Activated naive CD4-positive, alpha-beta T cell treated with anti-CD3 and anti-CD28 coated beads, Interleukin-2, amount 10 ng/mL, durations not matched to agents 7 days and 5 days (primary cell): ENCODE results near the gene AURKAIP1.
A peak's percentile ranks its signal among the peaks of the same experiment; 100 is the strongest.

Experiments used
- CTCF ChIA-PET: fragments of 350-600 bp; sonication (Branson Sonifier 250); formaldehyde crosslinking; loops from one replicate; lab custom pipeline; 2021; ENCODE audit warnings: antibody characterized with exemption; lab: Charles Lee
- DNase-seq: peaks from one replicate; pipeline ENCODE4 v3.0.0-alpha.2; 2020
- H3K27ac Mint-ChIP-seq: one replicate; pipeline ENCODE4 v1.8.0; 2021; ENCODE audit warnings: mild to moderate bottlenecking, moderate library complexity, mixed read lengths
- H3K27me3 Mint-ChIP-seq: one replicate; pipeline ENCODE4 v1.8.0; 2021; ENCODE audit warnings: mild to moderate bottlenecking, mixed read lengths
- H3K36me3 Mint-ChIP-seq: one replicate; pipeline ENCODE4 v1.8.0; 2021; ENCODE audit warnings: mixed read lengths
- H3K4me1 Mint-ChIP-seq: one replicate; pipeline ENCODE4 v1.8.0; 2021; ENCODE audit warnings: mixed read lengths
- H3K4me3 Mint-ChIP-seq: one replicate; pipeline ENCODE4 v1.8.0; 2021; ENCODE audit warnings: mild to moderate bottlenecking, moderate library complexity, mixed read lengths
- H3K9me3 Mint-ChIP-seq: one replicate; pipeline ENCODE4 v1.8.0; 2021; ENCODE audit warnings: mixed read lengths

The AURKAIP1 gene

DNA sequence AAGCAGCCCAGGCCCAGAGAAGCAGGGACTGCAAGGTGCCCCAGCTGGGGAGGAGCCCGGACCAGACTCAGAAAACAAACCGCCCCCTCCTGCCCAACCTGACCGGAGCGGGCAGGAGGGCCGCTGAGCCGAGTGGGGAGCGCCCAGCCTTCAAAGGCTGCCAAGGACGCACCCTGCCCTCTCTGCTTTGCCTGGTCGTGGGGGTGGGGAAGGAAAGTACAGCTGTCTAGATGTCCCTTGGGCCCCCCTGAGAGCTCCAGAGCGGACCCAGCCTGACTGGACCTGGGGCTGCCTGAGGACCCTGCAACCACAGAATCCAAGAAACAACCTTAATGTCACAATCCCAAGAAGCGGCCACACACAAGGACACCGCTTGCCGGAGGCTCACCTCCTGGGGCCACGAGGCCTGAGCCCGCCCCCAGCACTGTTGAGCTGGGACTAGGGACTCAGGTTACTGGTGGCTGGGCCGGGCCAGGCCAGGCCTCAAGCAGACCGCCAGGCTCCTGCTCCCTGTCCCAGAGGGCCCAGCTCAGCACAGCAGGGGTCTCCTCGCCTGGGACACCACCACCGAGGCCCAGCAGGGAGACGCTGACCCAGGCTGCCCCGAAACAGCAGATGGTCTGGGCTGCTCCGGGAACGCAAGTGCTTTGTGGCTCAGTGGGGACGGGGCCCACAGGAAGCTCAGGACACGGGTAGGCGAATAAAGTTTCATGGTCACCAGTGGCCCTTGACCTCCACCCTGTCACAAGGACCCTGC lies 27.2 kb downstream of the AURKAIP1 start:
- peak overlapping the region; percentile 65 for H3K27ac Mint-ChIP-seq
- peaks cover 16% of the 10 kb centered on the region for H3K27me3 Mint-ChIP-seq
- peaks cover 22% of the 10 kb centered on the region for H3K4me1 Mint-ChIP-seq
- H3K36me3 Mint-ChIP-seq, result peaks cover 1% of the 10 kb centered on the region
- CTCF ChIA-PET, result interaction anchor here (0.7 to 1.7 kb wide), 3 partner anchors 20 to 25 kb away, joined by 3 to 5 read pairs (median 5); no protein-coding TSS in a partner anchor
- no peak for DNase-seq
- H3K9me3 Mint-ChIP-seq, result no peaks in the 10 kb centered on the region
- peak overlapping the region; percentile 75 for H3K4me3 Mint-ChIP-seq

DNA sequence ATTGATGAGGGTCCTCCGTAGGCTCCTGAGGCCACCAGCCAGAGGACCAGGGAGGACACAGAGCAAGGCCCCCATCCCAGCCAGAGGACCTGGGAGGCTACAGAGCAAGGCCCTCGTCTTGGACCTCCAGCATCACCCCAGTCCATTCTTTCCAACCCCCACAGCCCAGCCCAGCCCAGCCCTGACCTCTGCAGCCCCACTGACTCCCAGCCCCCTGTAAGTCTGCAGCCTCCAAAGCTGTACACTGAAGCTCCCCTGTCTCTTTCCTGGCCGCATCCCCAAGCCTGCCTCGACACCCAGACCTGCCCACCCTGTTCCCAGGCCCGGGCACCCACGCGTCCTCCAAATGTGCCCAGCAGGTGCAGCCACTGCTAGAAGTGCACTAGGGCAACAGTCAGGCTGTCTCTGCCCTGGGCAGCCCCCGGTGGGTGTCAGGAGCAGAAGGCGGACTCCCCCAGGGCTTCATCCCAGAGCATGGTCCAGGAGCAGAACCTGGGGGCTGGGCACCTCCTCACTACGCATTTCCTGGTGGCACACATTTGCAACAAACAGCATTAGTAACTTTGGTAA lies 27.9 kb downstream of the AURKAIP1 start:
- Mint-ChIP-seq H3K4me3 (peak overlapping the region; percentile 48), H3K9me3 (no peaks in the 10 kb centered on the region), H3K4me1 (peaks cover 15% of the 10 kb centered on the region), H3K36me3 (peaks cover 4% of the 10 kb centered on the region), H3K27ac (peak overlapping the region; percentile 65), H3K27me3 (peaks cover 9% of the 10 kb centered on the region)
- no peak for DNase-seq
- CTCF ChIA-PET, result interaction anchor here (1.0 to 1.5 kb wide), 2 partner anchors 25 to 225 kb away, joined by 3 to 5 read pairs; no protein-coding TSS in a partner anchor

GRCh38 chr1:1346501-1346890 lies 28.5 kb downstream of the AURKAIP1 start:
- H3K4me1 Mint-ChIP-seq, result peaks cover 15% of the 10 kb centered on the region
- peaks cover 5% of the 10 kb centered on the region for H3K36me3 Mint-ChIP-seq
- H3K27ac Mint-ChIP-seq, result no peak overlapping the region
- H3K4me3 Mint-ChIP-seq, result peak overlapping the region; percentile 48
- no peaks in the 10 kb centered on the region for H3K9me3 Mint-ChIP-seq
- peaks cover 2% of the 10 kb centered on the region for H3K27me3 Mint-ChIP-seq
- DNase-seq, result no peak
- CTCF ChIA-PET, result interaction anchor here (1.0 to 1.5 kb wide), 4 partner anchors 26 to 224 kb away, joined by 3 to 5 read pairs (median 4); no protein-coding TSS in a partner anchor

DNA sequence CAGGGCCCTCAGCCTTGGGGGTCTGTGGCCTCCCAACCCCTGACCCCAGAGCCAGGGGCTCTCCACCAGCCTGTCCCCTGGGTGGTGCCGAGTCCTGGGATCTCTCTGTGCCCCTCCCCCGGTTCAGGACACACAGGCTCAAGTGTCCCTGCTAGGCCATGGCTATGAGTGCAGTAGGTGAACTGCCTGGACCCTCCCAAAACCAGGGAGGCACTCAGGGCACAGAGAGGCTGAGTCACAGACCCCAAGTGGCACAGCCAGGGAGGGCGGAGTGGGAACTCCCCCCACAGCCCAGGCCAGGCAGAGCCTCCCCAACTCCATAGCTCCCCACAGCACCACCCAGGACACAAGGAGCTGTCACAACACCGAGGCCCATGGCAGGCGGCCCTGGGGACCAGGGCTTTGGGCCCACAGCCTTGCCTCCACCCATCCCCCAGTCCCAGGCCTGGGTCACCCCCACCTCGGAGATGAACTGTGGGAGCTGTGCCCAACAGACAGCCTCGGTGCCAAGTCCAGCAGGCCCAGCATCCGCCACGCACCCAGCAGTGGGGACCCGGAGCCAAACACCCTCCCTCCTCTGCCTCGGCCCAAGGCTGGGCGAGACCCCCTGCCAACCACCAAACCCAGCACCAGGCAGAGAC lies 29.0 kb downstream of the AURKAIP1 start:
- no peak overlapping the region for H3K4me3 Mint-ChIP-seq
- H3K27ac Mint-ChIP-seq, result no peak overlapping the region
- H3K9me3 Mint-ChIP-seq, result peaks cover 4% of the 10 kb centered on the region
- H3K4me1 Mint-ChIP-seq, result peaks cover 15% of the 10 kb centered on the region
- H3K27me3 Mint-ChIP-seq, result no peaks in the 10 kb centered on the region
- CTCF ChIA-PET, result interaction anchor here (1.0 kb wide), 3 partner anchors 26 to 223 kb away, joined by 3 to 4 read pairs (median 3); no protein-coding TSS in a partner anchor
- DNase-seq, result no peak
- peaks cover 10% of the 10 kb centered on the region for H3K36me3 Mint-ChIP-seq

- no peak for DNase-seq
- CTCF ChIA-PET, result interaction anchor here (1.0 kb wide), 1 partner anchor 27 kb away, joined by 4 read pairs; no protein-coding TSS in a partner anchor
- peaks cover 15% of the 10 kb centered on the region for H3K36me3 Mint-ChIP-seq
- no peak overlapping the region for H3K27ac Mint-ChIP-seq
- H3K4me1 Mint-ChIP-seq, result peaks cover 15% of the 10 kb centered on the region
- no peak overlapping the region for H3K4me3 Mint-ChIP-seq
- no peaks in the 10 kb centered on the region for H3K27me3 Mint-ChIP-seq
- peaks cover 9% of the 10 kb centered on the region for H3K9me3 Mint-ChIP-seq
Observed at GRCh38 chr1:1345384-1345783, 29.6 kb downstream of the AURKAIP1 start.

GRCh38 chr1:1344655-1345361 lies 30.2 kb downstream of the AURKAIP1 start:
- peaks cover 15% of the 10 kb centered on the region for H3K4me1 Mint-ChIP-seq
- no peak overlapping the region for H3K27ac Mint-ChIP-seq
- H3K36me3 Mint-ChIP-seq, result peaks cover 18% of the 10 kb centered on the region
- H3K4me3 Mint-ChIP-seq, result no peak overlapping the region
- peaks cover 9% of the 10 kb centered on the region for H3K9me3 Mint-ChIP-seq
- DNase-seq, result no peak
- H3K27me3 Mint-ChIP-seq, result no peaks in the 10 kb centered on the region
- CTCF ChIA-PET, result no interaction called here

DNA sequence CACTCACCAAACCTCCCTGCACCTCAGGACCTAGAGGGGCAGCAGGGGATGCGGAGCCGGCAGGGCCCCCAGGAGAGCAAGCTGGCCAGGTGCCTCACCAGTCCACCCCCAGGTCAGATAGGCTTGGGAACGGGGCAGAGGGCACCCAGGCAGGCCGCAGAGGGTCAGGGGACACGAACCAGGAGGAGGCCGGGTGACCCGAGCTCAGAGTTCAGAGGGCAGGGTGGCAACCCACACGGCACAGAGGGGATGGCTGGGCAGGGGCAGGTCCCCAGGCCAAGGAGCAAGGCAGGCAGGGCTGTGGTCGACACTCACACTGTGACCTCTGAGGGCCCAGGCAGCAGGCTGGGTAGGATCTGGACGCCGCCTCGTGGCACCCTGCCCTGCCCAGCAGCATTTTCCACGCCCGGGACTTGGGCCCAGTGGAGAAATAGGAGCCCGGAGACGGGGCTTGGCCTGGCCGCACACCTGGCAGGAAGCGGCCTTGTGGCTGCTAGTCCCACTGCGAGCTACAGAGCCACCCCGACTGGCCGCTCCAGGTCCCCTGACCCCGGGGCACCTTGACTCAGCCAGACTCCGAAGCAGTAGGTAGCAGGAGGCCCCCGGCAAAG lies 31.1 kb downstream of the AURKAIP1 start:
- Mint-ChIP-seq H3K36me3 (peaks cover 21% of the 10 kb centered on the region), H3K27me3 (no peaks in the 10 kb centered on the region), H3K27ac (peak overlapping the region; percentile 37), H3K9me3 (peaks cover 9% of the 10 kb centered on the region), H3K4me1 (peaks cover 15% of the 10 kb centered on the region), H3K4me3 (no peak overlapping the region)
- DNase-seq, result no peak
- CTCF ChIA-PET, result no interaction called here

DNA sequence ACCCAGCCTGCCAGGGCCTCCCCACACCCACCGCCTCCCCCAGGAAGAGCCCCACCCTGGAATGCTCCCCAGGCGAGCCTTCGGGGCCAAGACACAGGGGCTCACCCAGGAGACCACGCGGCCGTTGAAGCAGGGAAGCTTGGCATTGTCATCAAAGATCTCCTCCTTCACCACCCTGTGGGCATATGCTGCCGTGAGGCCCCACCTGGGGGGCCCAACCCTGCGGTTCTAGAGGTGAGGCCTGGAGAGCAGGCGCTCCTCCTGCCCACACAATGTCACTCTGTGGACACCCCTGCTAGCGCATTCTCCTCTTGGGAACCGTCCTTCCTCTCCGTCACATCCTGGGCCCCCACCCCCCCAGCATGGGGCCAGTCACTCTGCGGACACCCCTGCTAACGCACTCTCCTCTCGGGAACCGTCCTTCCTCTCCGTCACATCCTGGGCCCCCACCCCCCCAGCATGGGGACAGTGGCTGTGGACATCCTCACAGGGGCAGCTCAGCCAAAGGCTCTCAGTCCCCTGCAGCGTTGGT lies 32.4 kb downstream of the AURKAIP1 start:
- H3K27ac Mint-ChIP-seq, result no peak overlapping the region
- DNase-seq, result no peak
- H3K4me1 Mint-ChIP-seq, result peaks cover 10% of the 10 kb centered on the region
- no peaks in the 10 kb centered on the region for H3K27me3 Mint-ChIP-seq
- peaks cover 21% of the 10 kb centered on the region for H3K36me3 Mint-ChIP-seq
- CTCF ChIA-PET, result interaction anchor here (1.0 kb wide), 1 partner anchor 29 kb away, joined by 4 read pairs; no protein-coding TSS in a partner anchor
- H3K9me3 Mint-ChIP-seq, result peaks cover 9% of the 10 kb centered on the region
- H3K4me3 Mint-ChIP-seq, result no peak overlapping the region

DNA sequence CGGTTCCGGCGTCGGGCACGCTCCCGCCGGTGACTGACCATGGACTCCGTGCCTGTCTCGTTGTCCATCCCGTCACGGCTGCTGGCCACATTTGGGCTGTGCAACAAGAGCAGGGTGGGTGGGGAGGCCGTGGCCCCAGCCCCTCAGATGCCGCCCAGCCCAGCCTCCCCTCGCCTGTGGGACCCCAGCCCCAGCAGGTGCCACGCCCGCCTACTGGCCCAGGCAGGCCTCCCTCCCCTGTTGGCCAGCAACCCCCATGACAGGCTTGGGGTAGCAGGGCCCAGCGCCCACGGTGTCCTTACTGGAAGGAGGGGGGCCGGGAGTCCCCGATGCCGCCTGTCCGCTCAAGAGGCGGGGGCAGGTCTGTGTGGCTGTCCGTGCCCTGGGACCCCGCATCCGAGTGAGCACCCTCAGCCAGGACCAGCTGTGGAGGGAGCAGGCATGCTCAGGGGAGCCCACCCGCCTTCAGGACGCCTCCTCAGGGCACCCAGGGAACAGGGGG lies 32.9 kb downstream of the AURKAIP1 start:
- CTCF ChIA-PET, result no interaction called here
- Mint-ChIP-seq H3K27ac (no peak overlapping the region), H3K9me3 (peaks cover 9% of the 10 kb centered on the region), H3K4me1 (peaks cover 5% of the 10 kb centered on the region), H3K27me3 (no peaks in the 10 kb centered on the region), H3K4me3 (no peak overlapping the region), H3K36me3 (peaks cover 21% of the 10 kb centered on the region)
- no peak for DNase-seq

GRCh38 chr1:1341549-1342021 lies 33.4 kb downstream of the AURKAIP1 start:
- H3K27ac Mint-ChIP-seq, result no peak overlapping the region
- no peak for DNase-seq
- H3K36me3 Mint-ChIP-seq, result peaks cover 21% of the 10 kb centered on the region
- H3K9me3 Mint-ChIP-seq, result peaks cover 9% of the 10 kb centered on the region
- H3K4me3 Mint-ChIP-seq, result no peak overlapping the region
- H3K27me3 Mint-ChIP-seq, result no peaks in the 10 kb centered on the region
- H3K4me1 Mint-ChIP-seq, result no peaks in the 10 kb centered on the region
- CTCF ChIA-PET, result no interaction called here

GRCh38 chr1:1340791-1341548 lies 34.0 kb downstream of the AURKAIP1 start:
- H3K27me3 Mint-ChIP-seq, result no peaks in the 10 kb centered on the region
- no peak overlapping the region for H3K4me3 Mint-ChIP-seq
- CTCF ChIA-PET, result no interaction called here
- no peak for DNase-seq
- no peaks in the 10 kb centered on the region for H3K4me1 Mint-ChIP-seq
- peaks cover 21% of the 10 kb centered on the region for H3K36me3 Mint-ChIP-seq
- H3K27ac Mint-ChIP-seq, result peak overlapping the region; percentile 12
- peaks cover 9% of the 10 kb centered on the region for H3K9me3 Mint-ChIP-seq

DNA sequence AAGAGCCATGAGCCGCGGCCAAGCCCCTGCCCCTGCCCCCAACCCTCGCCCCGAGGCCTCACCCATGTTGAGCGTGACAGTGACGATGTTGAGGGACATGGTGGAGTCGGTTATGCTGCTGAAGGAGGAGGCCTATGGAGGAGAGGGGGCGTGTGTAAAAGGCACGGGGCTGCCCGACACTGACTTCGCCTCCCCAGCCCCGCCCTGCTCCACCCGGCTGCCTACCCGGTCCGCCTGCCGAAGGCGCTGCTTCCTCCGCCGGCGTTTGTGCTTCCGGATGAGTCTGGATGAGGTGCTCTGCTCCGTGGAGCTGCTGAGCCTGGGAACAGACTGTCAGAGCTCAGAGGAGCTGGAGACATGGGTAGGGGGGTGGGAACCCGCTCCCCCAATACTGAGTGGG lies 34.8 kb downstream of the AURKAIP1 start:
- no peaks in the 10 kb centered on the region for H3K4me1 Mint-ChIP-seq
- no peak for DNase-seq

More for the DNA sequence above, 34.8 kb downstream of the AURKAIP1 start:
- Mint-ChIP-seq H3K36me3 (peaks cover 21% of the 10 kb centered on the region), H3K4me3 (no peak overlapping the region), H3K27me3 (no peaks in the 10 kb centered on the region), H3K9me3 (peaks cover 9% of the 10 kb centered on the region), H3K27ac (no peak overlapping the region)
- CTCF ChIA-PET, result no interaction called here
